ENCODE measurements around the gene PRM3.

- no peak for TF ChIP-seq CTCF (IDR thresholded peaks at IDR 0.05; ENCODE audit: low read depth, low read length)
- TF ChIP-seq MYC (IDR thresholded peaks at IDR 0.05; ENCODE audit: low read depth, low read length): no peak
- no peak for TF ChIP-seq POLR2A (IDR thresholded peaks at IDR 0.05; ENCODE audit: extremely low read depth, insufficient read length)
- TF ChIP-seq, protein P1, sequence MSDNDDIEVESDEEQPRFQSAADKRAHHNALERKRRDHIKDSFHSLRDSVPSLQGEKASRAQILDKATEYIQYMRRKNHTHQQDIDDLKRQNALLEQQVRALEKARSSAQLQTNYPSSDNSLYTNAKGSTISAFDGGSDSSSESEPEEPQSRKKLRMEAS (IDR thresholded peaks at IDR 0.05; ENCODE audit: low read depth, low read length): no peak
Measured at GRCh38 chr16:11318817-11319216, 45.4 kb upstream of the PRM3 start.
